ENCODE measurements around the gene PPP1R13L.
A peak's percentile ranks its signal among the peaks of the same experiment; 100 is the strongest.
"Not testable (repeated sequence)": the region's sequence is repeated elsewhere in the genome, so short reads cannot be mapped to it uniquely, and the experiment has no call there.

Gene PPP1R13L

GRCh38 chr19:45346449-45346848 is 58.4 kb downstream of the PPP1R13L start:
- DNase-seq (ENCODE audit: low spot score) = no peak

- DNase-seq (ENCODE audit: low spot score) = no peak
These were observed 59.4 kb downstream of the PPP1R13L start for GRCh38 chr19:45345506-45345860.

- no peak for DNase-seq (ENCODE audit: low spot score)
These were observed 60.0 kb downstream of the PPP1R13L start for GRCh38 chr19:45344621-45345505.

GRCh38 chr19:45342911-45343310 is 62.0 kb downstream of the PPP1R13L start:
- DNase-seq (ENCODE audit: low spot score) = no peak

GRCh38 chr19:45340899-45341453 is 63.9 kb downstream of the PPP1R13L start:
- no peak for DNase-seq (ENCODE audit: low spot score)

GRCh38 chr19:45340232-45340898 is 64.5 kb downstream of the PPP1R13L start, which contains the start of gene KLC3:
Gene KLC3, plus strand, starts transcription at chr19:45340750. Its CDS starts 4,792 bp downstream, at chr19:45345542.
- peak; percentile 10 for DNase-seq (ENCODE audit: low spot score)

- no peak for DNase-seq (ENCODE audit: low spot score)
These were observed 65.2 kb downstream of the PPP1R13L start for GRCh38 chr19:45339629-45340028.

- no peak for DNase-seq (ENCODE audit: low spot score)
These were observed 68.1 kb downstream of the PPP1R13L start for GRCh38 chr19:45336696-45337251.

GRCh38 chr19:45334881-45335280 is 70.0 kb downstream of the PPP1R13L start:
- DNase-seq (ENCODE audit: low spot score) = not testable (repeated sequence)

- DNase-seq (ENCODE audit: low spot score) = no peak
These were observed 71.1 kb downstream of the PPP1R13L start for GRCh38 chr19:45333609-45334303.

GRCh38 chr19:45331411-45331810 is 73.5 kb downstream of the PPP1R13L start:
- no peak for DNase-seq (ENCODE audit: low spot score)
